GM21515 (cell line): ENCODE data around the gene DPH3.
A peak's percentile ranks its signal among the peaks of the same experiment; 100 is the strongest.
"Not testable (repeated sequence)": the region's sequence is repeated elsewhere in the genome, so short reads cannot be mapped to it uniquely, and the experiment has no call there.

ENCODE experiments used
- ATAC-seq: cut with Tn5 transposase; IDR thresholded peaks from one replicate; pipeline ENCODE4 v1.9.1; 2021; ENCODE audit not compliant: unreplicated experiment

DPH3 gene

DNA sequence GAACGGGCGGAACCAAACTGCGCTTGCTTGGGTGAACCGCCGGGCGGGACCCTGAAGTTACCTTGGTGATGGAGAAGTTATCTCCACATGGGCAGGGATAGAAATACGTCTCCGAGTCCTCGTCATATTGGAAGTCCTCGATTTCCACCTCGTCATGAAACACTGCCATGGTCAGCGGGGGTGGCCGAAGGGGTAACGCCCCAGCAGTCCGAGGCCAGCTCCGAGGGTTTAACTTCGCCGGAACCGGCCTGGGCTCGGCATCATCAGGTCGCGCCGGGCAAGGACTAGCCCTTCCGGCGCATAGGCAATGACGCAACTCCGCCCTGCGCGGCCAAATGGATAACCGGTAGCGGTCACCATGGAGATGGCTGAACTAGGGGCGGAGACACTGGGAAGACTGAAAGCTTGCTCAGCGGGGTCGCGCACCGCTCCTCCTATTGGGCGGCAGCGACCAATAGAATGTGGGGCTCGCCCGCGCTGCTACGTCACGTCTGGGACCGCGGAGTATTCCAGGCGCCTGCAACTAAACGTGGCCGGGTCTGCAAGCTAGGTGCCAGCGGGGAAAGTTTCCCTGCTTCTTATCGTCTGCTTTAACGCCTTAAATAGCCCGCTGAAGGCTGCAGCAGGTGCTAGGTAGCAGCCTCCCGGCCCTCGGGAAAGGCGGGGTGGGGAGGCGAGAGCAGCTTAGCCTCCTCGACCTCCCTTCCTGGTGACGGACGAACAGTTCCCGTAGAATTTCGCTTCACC, at the start of gene DPH3, which contains the start of gene OXNAD1:
Gene DPH3, minus strand, starts transcription at position 236 of the 747 bp plus-strand sequence. Its CDS starts 67 bp downstream, at position 169.
Gene OXNAD1, plus strand, starts transcription at position 505 of the 747 bp plus-strand sequence. CDS start 5,741 bp downstream, outside the sequence.
- ATAC-seq, result peak; percentile 98

DNA sequence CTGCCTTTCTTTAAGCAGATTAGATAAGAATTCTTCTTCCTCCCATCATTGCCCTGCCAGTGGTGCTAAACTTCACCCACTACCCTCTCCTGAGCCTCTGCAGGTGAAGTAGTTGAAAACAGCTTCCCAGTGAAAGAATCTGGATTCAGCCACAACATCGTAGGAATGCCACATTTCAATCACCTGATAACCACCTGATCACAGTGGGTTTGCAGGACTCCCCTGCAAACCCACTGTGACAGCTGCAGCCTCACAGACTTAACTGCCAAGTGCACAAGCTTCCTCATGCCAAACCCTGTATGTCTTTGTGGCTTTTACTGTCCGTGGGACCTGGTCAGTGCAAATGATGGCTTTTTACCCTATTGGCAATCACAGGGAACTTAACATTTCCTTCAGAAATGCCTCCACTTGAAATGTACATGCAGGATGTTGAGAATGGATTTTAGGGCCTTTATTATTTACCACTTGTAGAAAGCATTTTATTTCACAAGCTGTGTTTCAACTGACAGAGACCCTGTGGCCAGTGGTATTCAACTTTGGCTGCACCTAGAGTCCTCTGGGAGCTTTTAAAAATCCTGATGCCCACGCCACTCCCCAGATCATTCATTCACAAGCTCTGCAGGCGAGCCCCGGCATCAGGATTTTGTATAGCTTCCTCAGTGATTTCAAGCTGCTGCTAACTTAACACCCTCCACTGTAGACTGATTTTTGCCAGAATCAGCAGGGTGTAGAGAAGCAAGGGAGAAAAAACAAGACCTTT, 49.3 kb upstream of the DPH3 start:
- ATAC-seq, result no peak

DNA sequence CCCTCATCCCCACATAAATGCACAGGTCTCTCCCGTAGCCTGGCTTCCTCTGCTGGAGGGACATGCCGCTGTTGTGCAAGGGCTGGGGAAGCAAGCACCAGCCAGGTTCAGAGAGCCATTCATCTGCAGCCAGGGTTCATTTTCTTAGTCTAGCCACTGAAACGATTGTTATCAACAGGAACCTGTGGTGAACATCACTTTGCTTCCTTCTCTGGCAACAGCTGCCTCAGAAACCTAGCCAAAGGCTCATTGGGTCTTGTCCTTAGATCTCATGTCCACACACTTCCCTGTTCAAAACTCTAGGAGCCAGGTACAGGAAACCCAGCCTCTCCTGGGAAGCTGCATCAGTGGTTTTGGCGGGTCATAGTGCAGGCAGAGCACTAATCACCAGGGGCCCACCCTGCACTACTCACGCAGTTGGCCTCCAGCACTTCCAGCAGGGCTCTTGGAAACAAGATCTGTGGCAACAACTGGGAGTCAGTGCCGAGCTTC, 47.3 kb upstream of the DPH3 start:
- peak; percentile 68 for ATAC-seq

DNA sequence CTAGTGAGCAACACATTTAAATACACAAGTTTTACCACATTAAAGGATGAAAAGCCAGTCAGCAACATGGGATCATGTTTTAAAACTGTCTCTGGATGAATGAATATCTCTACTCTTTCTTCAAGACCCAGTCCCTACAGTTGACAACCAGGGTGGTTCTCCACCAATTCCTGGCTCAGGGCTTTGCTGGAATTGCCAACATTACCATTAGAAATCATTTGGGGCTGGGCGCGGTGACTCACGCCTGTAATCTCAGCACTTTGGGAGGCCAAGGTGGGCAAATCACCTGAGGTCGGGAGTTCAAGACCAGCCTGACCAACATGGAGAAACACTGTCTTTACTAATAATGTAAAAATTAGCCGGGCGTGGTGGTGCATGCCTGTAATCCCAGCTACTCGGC, 45.7 kb upstream of the DPH3 start:
- not testable (repeated sequence) for ATAC-seq

DNA sequence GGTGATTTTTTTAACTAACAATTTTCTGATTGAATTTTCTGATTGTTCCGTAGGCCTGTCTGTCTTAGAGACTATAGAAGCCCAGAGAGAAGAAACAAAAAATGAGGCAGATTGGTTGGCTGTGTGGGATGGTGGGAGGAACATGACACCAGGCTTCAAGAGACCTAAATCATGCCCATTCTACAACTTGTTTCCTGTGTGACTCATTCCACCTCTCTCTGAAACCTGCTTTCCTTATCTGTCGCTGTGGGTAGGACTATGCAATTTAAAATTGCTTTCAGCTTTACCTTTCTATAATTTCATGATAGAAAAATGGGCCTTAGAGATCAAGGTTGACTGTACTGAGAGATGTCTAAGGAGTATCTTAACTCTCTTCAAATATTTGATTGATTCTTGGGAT, 44.8 kb upstream of the DPH3 start:
- peak; percentile 63 for ATAC-seq

DNA sequence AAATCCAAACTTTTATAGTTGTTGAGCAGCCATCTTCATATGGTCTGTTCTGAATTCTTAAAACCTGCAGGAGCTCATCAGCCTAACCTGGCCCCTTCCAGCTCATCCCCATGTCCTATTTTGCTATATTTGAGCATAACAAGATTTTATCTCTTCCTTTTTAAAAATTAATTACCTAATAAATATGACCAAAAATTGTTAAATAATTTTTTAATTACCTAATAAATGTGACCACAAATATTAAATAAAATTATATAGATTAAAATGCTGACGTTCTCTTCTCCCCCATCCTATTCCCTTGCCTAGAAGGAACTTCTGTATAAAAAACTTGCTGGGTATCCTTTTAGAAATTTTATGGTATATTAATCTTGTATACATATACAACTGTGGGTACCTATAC, 44.0 kb upstream of the DPH3 start:
- no peak for ATAC-seq

DNA sequence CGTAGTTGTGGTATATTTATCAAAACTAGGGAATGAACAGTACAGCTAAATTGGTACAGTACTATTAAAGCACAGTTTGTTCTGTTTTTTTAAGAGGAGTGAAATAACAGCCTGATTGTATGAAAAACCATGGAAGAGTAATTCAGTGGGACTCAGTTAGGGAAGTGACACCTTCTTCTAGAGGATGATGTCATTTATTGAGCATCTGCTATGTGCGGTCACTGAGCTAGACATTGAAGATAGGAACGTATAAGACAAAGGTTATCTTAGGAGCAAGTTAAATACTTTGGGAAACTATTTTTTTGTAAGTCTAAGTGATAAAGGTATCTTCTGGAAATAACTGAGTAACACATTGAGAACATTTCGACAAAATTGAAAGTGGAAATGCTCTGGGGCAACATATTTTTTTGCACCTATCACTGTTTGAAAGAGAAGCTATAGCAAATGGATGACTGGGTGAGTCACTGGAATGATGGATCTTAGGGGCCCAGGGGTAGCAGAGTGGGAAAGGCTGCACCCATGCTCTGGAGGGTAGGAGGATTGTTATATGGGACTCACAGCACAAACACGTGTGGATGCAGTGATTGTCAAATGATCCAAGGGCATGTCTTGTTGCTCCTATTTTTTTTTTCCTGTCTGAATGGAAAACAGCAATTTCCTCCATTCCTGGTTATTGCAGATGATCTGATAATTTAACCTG, 43.2 kb upstream of the DPH3 start:
- no peak for ATAC-seq

DNA sequence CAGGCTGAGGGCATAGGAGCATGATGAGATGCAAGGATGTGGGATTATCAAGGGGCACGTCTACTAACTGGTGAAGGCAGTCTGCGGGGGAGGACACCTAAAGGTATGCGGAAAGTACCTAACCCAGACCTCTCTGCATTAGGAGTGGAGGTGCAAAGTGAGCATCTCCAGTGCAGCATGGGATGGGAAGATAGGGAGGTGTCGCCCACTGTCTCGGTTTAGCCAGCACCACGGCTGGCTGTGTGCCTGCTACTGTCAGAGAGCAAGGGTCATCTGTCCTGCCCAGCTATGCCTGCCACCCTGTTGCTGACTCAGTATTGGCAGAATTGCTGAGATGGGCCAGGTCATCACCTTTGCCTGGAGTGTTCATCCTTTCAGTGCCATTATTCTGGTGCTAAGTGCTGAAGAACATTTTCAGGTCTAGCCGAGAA, 40.4 kb upstream of the DPH3 start:
- no peak for ATAC-seq

DNA sequence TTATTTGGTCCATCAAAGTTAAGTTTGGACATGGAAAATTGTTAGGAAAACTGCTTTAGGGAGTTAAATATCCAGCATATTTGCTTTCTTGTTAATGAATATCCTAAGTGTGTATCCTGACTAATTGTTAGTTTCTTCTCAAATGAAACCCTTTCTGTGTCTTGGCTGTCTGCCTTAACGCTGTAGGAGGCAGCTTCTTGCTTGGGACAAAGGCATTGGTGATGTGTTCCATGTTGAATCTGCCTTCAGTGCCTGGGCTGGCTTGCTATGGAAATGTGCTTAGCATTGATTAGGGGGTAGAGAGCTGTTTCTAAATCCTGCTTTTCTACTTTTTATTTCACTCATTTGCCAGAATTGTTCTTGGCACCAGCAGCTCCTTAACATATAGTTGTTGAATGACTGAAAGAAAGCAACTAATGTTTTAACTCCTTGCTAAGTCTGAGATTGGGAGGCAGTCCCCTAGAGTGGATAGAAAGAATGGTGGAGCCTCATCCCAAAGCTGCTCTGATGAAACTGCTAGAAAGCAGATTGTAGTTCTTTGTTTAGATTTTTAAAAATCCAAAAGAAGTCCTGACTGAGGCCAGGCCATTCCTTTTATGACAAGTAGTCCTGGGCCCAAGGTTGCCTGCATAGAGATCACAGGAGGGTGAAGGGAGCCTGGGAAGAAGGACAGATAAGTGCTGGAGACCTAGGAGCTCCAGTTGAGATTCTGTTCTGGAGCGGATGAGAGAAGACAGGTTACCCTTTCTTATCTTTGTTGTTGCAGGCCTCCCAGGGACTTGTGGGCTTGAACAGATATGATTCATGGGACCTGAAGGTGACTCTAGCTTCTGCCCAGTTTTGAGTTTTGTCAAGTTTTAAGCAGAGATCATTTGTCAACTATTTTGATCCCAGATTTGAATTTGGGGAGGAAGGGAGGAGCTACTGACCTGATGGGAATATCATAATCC, 39.6 kb upstream of the DPH3 start:
- ATAC-seq, result no peak

DNA sequence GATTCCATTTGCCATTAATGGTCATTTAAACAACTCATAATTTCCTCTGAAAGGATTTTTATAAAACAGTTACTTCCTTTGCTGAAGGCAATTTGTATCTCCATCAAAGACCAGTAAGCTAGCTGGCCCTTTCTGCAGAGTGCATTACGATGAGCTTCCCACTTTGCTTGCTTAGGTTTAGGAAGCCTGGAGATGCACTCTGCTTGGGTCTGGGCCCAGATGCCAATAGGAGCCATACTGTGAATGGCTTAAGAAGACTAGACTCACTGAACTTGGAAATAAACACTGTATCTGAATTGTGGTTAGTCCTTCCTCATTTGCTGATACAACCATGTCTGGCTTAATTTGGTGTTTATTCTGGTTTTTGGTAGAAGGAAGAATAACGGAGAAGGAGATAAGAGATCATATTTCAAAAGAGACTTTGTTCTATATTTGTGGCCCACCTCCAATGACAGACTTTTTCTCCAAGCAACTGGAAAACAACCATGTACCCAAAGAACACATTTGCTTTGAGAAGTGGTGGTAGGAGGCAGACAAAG, 38.4 kb upstream of the DPH3 start:
- no peak for ATAC-seq

DNA sequence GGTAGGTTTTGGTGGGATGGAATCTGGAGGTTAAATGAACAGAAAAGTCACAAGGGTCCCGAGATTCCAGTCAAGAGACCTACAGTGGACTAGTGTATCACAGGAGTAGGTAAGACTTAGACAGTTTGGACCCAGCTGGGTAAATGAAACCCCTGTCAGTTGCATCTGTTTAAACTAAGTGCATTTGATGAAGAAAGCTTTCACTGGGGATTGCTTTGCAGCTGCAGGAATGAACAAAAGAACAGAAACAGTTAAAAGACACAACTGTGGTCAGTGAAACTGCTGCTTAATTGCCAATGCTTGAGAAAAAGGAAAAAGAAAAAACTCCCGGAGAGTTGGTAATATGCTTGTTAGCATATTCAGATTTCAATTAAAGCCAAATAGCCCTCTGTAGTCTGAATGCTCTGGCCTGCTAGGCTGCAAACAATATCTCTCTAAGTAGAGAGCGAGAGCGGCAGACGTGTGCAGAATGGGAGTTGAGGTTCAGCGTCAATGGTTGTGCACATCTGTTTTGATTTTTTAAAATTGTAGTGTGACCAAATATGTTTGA, 37.4 kb upstream of the DPH3 start:
- ATAC-seq, result no peak

DNA sequence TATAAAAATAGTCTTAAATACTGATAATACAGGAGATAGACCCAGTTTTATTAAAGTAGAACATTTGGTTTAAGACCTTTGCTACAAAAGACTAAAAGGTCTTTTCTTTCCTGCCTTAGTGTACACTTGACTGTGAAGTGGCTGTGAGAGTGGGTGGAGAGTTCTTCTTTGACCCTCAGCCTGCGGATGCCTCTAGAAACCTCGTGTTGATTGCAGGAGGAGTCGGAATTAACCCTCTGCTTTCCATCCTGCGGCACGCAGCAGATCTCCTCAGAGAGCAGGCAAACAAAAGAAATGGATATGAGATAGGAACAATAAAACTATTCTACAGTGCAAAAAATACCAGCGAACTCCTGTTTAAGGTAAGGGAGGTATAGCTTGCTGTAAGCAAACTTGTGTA, 36.8 kb upstream of the DPH3 start:
- no peak for ATAC-seq

DNA sequence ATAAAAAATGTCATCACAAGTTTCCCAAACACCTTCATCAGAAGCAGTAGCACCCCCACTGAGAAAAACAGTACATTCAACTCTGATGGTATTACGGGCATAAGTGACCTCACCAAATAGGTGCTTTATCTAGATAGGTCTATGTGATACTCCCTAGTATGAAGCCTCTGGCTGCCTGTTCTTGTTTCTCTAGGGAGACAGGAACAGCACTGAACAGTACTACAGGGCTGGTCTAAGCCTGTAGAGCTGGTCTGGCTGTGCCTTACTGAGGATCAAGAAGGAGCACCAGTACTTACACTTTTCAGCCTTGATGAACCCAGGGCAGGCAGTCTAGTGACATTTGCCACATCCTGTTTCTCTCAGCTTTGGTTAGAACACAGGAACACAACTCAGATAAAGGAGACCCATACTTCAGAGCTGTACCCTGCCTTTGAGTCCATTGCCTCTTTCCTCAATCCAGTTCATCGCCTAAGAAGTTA, 36.2 kb upstream of the DPH3 start:
- ATAC-seq, result peak; percentile 58

DNA sequence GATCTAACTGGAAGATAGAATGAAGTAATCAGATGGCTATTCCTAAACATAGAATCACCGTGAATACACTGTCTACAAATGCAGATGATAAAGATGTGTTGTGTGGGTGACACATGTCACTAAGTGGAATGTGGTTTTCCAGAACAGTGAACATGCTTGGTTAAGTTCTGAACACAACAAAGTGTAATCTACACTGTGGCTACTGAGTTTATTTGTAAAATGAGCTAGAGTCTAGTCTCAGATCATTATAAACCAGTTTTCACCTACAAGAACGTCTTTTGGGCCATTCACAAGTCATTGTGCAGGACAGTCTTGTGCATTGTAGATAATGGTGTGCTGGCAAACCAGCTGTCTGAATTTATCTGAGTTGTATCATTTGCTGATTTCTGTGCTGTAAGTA, 35.6 kb upstream of the DPH3 start:
- no peak for ATAC-seq

DNA sequence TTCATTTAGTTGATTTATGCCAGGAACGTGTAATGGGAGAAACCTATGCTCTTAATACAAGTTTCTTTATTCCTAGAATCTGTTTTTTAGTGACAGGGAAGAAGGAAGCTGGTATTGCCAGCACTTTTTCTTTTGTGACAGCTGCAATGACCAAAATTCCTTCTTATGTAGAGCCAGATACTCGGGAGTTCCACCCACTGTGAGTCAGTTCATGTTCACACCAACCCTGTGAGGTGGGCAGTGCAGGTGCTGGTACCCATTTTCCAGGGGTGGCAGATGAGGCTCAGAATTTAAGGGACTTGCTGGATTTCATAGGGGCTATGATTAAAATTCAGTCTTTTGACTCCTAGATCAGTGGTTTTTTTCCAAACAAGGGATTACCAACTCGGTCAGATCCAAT, 35.0 kb upstream of the DPH3 start:
- ATAC-seq, result no peak

DNA sequence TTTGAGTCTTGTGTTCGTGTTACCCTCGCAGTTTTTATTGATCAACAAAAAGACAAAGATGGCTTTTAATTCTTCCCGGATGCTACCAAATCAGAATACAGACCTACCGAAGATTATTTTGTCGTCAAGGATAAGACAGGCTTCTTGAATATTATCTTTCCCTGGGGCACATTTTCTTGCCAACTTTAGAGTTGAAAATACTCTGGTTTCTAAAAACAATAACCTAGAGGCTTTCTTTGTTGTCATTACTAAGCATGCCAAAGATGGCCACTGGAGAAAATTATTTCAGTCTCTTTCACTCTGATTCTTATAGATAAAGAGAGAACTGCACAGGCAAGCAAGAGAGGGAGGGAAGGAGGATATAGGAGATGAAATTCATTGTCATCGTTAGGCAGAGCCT, 34.1 kb upstream of the DPH3 start:
- no peak for ATAC-seq

DNA sequence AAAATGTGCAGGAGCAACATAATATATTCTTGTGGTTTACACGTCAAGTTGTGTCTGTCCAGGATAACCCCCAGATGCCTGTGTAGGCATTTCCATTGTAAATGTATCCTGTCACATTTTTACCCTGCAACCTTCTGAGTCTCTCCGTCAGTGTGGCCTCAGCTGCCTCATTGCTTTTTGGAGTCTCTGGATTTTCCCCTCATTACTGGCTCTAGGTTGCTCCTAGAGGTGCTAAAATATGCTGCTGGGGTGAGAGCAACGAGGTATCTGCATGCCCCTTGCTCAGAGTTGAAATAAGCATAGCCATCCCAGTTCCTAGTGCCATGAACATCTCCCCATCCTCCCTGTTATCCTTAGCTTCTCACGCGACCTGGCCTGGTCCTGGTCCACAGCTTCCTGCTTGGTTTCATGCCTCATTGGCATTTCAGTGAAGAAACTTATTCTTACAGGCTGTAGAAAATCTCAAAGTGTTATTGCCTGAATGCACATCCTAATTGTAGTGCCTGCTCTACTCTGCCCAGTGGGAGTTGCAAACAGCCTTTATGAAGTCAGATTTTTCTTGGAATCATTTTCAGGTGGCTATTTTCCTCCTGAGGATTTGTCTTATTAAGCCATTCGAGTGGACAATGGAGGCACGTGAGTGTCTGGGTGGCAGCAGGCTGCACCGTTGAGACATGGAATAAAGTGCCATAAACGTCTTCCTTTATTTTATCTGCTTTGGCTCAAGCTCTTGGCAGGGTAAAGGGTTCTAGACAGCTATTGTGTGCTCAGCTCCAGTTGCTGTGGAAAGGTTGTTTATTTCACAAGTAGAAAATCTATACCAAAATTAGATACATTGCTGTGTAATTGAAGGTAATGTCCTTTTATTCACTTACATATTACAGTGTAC, 33.5 kb upstream of the DPH3 start:
- ATAC-seq, result no peak

DNA sequence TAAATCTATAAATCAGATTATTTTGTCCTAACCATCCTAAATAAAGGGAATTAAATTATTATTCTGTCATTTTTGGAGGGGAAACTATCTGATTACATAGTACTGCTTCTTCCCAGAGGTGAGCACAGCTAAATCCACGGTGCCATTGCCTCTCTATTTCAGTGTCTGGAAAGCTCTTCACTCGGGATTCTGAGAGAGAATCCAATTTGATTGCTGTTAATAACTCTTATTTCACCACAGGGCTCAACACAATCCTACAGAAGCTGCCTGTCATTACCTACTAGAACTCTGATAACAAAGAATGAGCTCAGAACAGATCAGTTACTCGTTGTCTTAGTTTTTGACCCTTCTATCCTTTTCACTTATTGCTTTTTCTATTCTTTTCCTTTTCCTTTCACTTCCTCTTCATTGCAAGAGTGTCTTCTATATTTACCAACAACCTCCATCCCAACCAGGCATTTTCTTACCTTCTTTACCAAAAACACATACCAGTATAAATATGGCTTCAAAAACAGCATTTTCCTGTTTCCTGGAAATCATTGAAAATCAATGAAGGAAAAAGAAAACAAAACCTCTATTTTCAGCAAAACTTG, 30.7 kb upstream of the DPH3 start:
- no peak for ATAC-seq
